ENCODE data around the gene MRTFB. TPM values are rescaled to one million over a fixed set of nuclear protein-coding genes. Genes with fewer than 3 reads are reported as not detected.

The MRTFB gene
- total and polyA plus RNA-seq, 3 donors from 2014 or later: 41.4 to 140 (median 91.4) TPM

GRCh38 chr16:14133907-14134306 lies 62.8 kb downstream of the MRTFB start:
- no peak for DNase-seq
- no peaks in the 10 kb centered on the region for H3K4me1 ChIP-seq
- intact Hi-C loops (cut with DNase I; ENCODE audit: low total_unique reads): no loop called here
- no peaks in the 10 kb centered on the region for H3K9me3 ChIP-seq
- H3K4me3 ChIP-seq: no peak overlapping the region
- H3K36me3 ChIP-seq (ENCODE audit: low read depth, missing control alignments): no peaks in the 10 kb centered on the region
- H3K27ac ChIP-seq: no peak overlapping the region
- no peak for TF ChIP-seq POLR2A (IDR thresholded peaks at IDR 0.05)
- no peaks in the 10 kb centered on the region for H3K27me3 ChIP-seq
- WGBS, 2 donors: 87 to 95% methylated on average over 1 of the region's 1 CpG

DNA sequence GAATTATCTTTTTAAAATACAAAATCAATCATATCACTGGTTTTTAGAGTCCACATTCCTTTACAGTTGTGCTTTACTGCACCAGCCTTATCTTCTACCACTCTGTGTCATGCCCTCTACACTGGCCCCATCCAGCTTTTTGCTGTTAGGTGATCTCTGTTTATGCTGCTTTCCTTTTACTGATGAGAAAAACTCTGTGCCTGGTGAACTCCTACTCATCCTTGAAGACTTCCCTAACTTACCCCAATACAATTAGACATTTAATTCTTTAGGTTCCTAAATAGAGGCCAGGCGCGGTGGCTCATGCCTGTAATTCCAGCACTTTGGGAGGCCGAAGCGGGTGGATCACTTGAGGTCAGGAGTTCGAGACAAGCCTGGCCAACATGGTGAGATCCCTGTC lies 64.6 kb downstream of the MRTFB start:
- H3K4me1 ChIP-seq: no peaks in the 10 kb centered on the region
- H3K36me3 ChIP-seq (ENCODE audit: low read depth, missing control alignments): no peaks in the 10 kb centered on the region
- 96 to 99% methylated on average over 5 of the region's 5 CpGs for WGBS, 2 donors
- no peak overlapping the region for H3K27ac ChIP-seq
- no peaks in the 10 kb centered on the region for H3K27me3 ChIP-seq
- intact Hi-C loops (cut with DNase I; ENCODE audit: low total_unique reads): no loop called here
- DNase-seq: no peak
- no peak overlapping the region for H3K4me3 ChIP-seq
- TF ChIP-seq, protein P1, sequence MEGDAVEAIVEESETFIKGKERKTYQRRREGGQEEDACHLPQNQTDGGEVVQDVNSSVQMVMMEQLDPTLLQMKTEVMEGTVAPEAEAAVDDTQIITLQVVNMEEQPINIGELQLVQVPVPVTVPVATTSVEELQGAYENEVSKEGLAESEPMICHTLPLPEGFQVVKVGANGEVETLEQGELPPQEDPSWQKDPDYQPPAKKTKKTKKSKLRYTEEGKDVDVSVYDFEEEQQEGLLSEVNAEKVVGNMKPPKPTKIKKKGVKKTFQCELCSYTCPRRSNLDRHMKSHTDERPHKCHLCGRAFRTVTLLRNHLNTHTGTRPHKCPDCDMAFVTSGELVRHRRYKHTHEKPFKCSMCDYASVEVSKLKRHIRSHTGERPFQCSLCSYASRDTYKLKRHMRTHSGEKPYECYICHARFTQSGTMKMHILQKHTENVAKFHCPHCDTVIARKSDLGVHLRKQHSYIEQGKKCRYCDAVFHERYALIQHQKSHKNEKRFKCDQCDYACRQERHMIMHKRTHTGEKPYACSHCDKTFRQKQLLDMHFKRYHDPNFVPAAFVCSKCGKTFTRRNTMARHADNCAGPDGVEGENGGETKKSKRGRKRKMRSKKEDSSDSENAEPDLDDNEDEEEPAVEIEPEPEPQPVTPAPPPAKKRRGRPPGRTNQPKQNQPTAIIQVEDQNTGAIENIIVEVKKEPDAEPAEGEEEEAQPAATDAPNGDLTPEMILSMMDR (IDR thresholded peaks at IDR 0.05): no peak
- TF ChIP-seq POLR2A (IDR thresholded peaks at IDR 0.05): no peak
- H3K9me3 ChIP-seq: no peaks in the 10 kb centered on the region

- TF ChIP-seq POLR2A (IDR thresholded peaks at IDR 0.05): no peak
- TF ChIP-seq, protein P1 (IDR thresholded peaks at IDR 0.05): no peak
- no peak for DNase-seq
- Histone ChIP-seq H3K9me3 (no peaks in the 10 kb centered on the region), H3K36me3 (ENCODE audit: low read depth, missing control alignments) (no peaks in the 10 kb centered on the region), H3K27ac (no peak overlapping the region), H3K4me3 (no peak overlapping the region), H3K27me3 (no peaks in the 10 kb centered on the region), H3K4me1 (no peaks in the 10 kb centered on the region)
- WGBS, 2 donors: 60 to 93% methylated on average over 1 of the region's 1 CpG
- intact Hi-C loops (cut with DNase I; ENCODE audit: low total_unique reads): no loop called here
These were observed 68.8 kb downstream of the MRTFB start for GRCh38 chr16:14139872-14140271.

- no peak for DNase-seq
- H3K4me1 ChIP-seq: no peaks in the 10 kb centered on the region
- TF ChIP-seq, protein P1 (IDR thresholded peaks at IDR 0.05): no peak
- TF ChIP-seq POLR2A (IDR thresholded peaks at IDR 0.05): no peak
- H3K4me3 ChIP-seq: no peak overlapping the region
- WGBS, 2 donors: 93 to 97% methylated on average over 5 of the region's 5 CpGs
- intact Hi-C loops (cut with DNase I; ENCODE audit: low total_unique reads): no loop called here
- no peaks in the 10 kb centered on the region for H3K27me3 ChIP-seq
- H3K36me3 ChIP-seq (ENCODE audit: low read depth, missing control alignments): no peaks in the 10 kb centered on the region
- H3K9me3 ChIP-seq: no peaks in the 10 kb centered on the region
- H3K27ac ChIP-seq: no peak overlapping the region
These were observed 69.8 kb downstream of the MRTFB start for GRCh38 chr16:14140923-14141322.

DNA sequence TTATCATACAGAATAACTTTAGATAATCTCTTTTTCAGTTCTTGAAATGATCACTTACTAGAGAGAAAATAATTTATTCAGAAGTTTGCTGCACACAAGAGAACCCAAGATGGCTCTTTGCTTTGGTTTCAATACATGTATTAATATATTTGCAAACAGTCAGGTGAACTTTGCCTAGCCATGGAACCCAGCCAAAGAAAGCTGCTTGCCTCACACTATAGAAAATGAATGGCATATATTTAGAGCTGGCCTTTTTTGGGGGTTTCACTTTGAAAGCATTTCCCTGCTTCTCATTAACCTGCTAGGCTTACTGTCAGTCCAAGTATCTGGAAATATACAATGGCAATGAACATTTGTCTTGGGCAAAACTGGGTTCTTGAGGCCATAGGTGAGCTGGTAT lies 75.3 kb downstream of the MRTFB start:
- Histone ChIP-seq H3K9me3 (no peaks in the 10 kb centered on the region), H3K27me3 (no peaks in the 10 kb centered on the region), H3K4me3 (no peak overlapping the region), H3K36me3 (ENCODE audit: low read depth, missing control alignments) (no peaks in the 10 kb centered on the region), H3K4me1 (no peaks in the 10 kb centered on the region), H3K27ac (no peak overlapping the region)
- no peak for DNase-seq
- TF ChIP-seq, protein P1 (IDR thresholded peaks at IDR 0.05): no peak
- no peak for TF ChIP-seq POLR2A (IDR thresholded peaks at IDR 0.05)
- intact Hi-C loops (cut with DNase I; ENCODE audit: low total_unique reads): no loop called here

All from testis (tissue), 3 donors.